Osteocyte (in vitro differentiated cells): ENCODE data around the gene RBM26. TPM values are rescaled to one million over a fixed set of nuclear protein-coding genes. Genes with fewer than 3 reads are reported as not detected.
A peak's percentile ranks its signal among the peaks of the same experiment; 100 is the strongest.

ENCODE experiments used
- DNase-seq: peaks from one replicate; pipeline ENCODE4 v3.0.0; 2021; ENCODE audit warnings: mixed read lengths; ENCODE audit not compliant: unreplicated experiment; ENCODE audit errors: extremely low spot score
- H3K27ac Mint-ChIP-seq: one replicate; pipeline ENCODE4 v1.8.0; 2021; ENCODE audit warnings: mild to moderate bottlenecking, mixed read lengths; ENCODE audit not compliant: unreplicated experiment
- H3K27me3 Mint-ChIP-seq: one replicate; pipeline ENCODE4 v1.8.0; 2021; ENCODE audit warnings: mixed read lengths; ENCODE audit not compliant: unreplicated experiment
- H3K36me3 Mint-ChIP-seq: one replicate; pipeline ENCODE4 v1.8.0; 2021; ENCODE audit warnings: mixed read lengths; ENCODE audit not compliant: unreplicated experiment
- H3K4me1 Mint-ChIP-seq: one replicate; pipeline ENCODE4 v1.8.0; 2021; ENCODE audit warnings: mixed read lengths; ENCODE audit not compliant: unreplicated experiment
- H3K4me3 Mint-ChIP-seq: one replicate; pipeline ENCODE4 v1.8.0; 2021; ENCODE audit warnings: mild to moderate bottlenecking, moderate library complexity, mixed read lengths; ENCODE audit not compliant: unreplicated experiment
- H3K9me3 Mint-ChIP-seq: one replicate; pipeline ENCODE4 v1.8.0; 2021; ENCODE audit warnings: mixed read lengths; ENCODE audit not compliant: unreplicated experiment
- CTCF ChIP-seq: fragments of 200-600 bp; sonication (generic); IDR thresholded peaks from 2 replicates; pipeline ENCODE4 v1.5.0; 2021; ENCODE audit warnings: antibody characterized with exemption, mild to moderate bottlenecking, moderate library complexity
- total RNA-seq: library from RNA; stranded (reverse); gene quantifications from 2 replicates; pipeline ENCODE4 v1.2.1, GENCODE V29; 2021

The RBM26 gene
- total RNA-seq, 1 donor from 2014 or later = 38.3 TPM

- no peak for DNase-seq
- H3K27me3 Mint-ChIP-seq = no peaks in the 10 kb centered on the region
- H3K4me1 Mint-ChIP-seq = peaks cover 30% of the 10 kb centered on the region
- H3K9me3 Mint-ChIP-seq = no peaks in the 10 kb centered on the region
- H3K27ac Mint-ChIP-seq = no peak overlapping the region
- H3K4me3 Mint-ChIP-seq = no peak overlapping the region
- TF ChIP-seq CTCF = no peak
- H3K36me3 Mint-ChIP-seq = peaks cover under 1% of the 10 kb centered on the region
Observed at GRCh38 chr13:79389026-79389425, 17.0 kb downstream of the RBM26 start.

GRCh38 chr13:79387853-79388252 lies 18.2 kb downstream of the RBM26 start:
- TF ChIP-seq CTCF = no peak
- no peaks in the 10 kb centered on the region for H3K36me3 Mint-ChIP-seq
- peaks cover 19% of the 10 kb centered on the region for H3K4me1 Mint-ChIP-seq
- H3K27me3 Mint-ChIP-seq = no peaks in the 10 kb centered on the region
- peak overlapping the region; percentile 4 for H3K27ac Mint-ChIP-seq
- no peak for DNase-seq
- no peaks in the 10 kb centered on the region for H3K9me3 Mint-ChIP-seq
- H3K4me3 Mint-ChIP-seq = no peak overlapping the region

GRCh38 chr13:79386125-79386826 lies 19.8 kb downstream of the RBM26 start:
- H3K27ac Mint-ChIP-seq = no peak overlapping the region
- no peak for DNase-seq
- H3K36me3 Mint-ChIP-seq = peaks cover 4% of the 10 kb centered on the region
- H3K9me3 Mint-ChIP-seq = peaks cover 6% of the 10 kb centered on the region
- no peaks in the 10 kb centered on the region for H3K27me3 Mint-ChIP-seq
- H3K4me1 Mint-ChIP-seq = peaks cover 12% of the 10 kb centered on the region
- no peak overlapping the region for H3K4me3 Mint-ChIP-seq
- TF ChIP-seq CTCF = no peak

GRCh38 chr13:79385694-79386093 lies 20.4 kb downstream of the RBM26 start:
- Mint-ChIP-seq H3K4me3 (no peak overlapping the region), H3K27ac (no peak overlapping the region), H3K9me3 (peaks cover 6% of the 10 kb centered on the region), H3K27me3 (no peaks in the 10 kb centered on the region), H3K4me1 (peaks cover 12% of the 10 kb centered on the region), H3K36me3 (peaks cover 4% of the 10 kb centered on the region)
- TF ChIP-seq CTCF = no peak
- no peak for DNase-seq

- Mint-ChIP-seq H3K27ac (no peak overlapping the region), H3K27me3 (no peaks in the 10 kb centered on the region), H3K4me1 (peaks cover 10% of the 10 kb centered on the region), H3K9me3 (peaks cover 6% of the 10 kb centered on the region), H3K36me3 (peaks cover 9% of the 10 kb centered on the region), H3K4me3 (no peak overlapping the region)
- TF ChIP-seq CTCF = no peak
- DNase-seq = no peak
Observed at GRCh38 chr13:79384022-79384610, 21.9 kb downstream of the RBM26 start.
